ENCODE measurements around the gene DACT3. TPM values are rescaled to one million over a fixed set of nuclear protein-coding genes. Genes with fewer than 3 reads are reported as not detected.

Gene DACT3
- total RNA-seq, 1 donor from 2014 or later: 7.3 TPM

DNA sequence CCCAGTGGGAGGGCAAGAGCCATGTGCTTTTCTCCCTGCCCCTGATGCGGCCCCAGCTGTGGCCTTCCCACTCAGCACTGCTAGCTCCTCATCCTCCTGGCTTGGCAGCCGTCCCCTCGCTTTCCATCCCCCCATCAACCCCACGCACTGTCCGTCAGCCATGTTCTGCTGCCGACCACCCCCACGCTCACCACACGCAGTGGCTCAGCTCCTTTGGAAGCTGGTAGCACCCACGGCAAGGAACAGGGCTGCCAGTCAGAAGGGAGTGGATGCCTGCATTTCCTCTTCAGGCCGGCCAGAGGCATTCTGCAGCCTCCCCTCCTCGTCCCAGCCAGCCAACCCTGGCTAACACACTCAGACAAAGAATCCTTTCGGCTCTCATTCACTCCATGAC, 53.5 kb downstream of the DACT3 start:
- H3K4me1 ChIP-seq (ENCODE audit: control insufficient read depth in 3 of 3, insufficient read depth in 3 of 3, low read length in 3 of 3): peaks cover 21 to 38% (median 35%) of the 10 kb centered on the region in 3 donors
- H3K9ac ChIP-seq (ENCODE audit: low read depth in 1 of 3, low read length in 3 of 3): peak overlapping the region in 1 of 3 donors; percentile 16
- H3K36me3 ChIP-seq (ENCODE audit: control insufficient read depth in 3 of 3, insufficient read depth in 3 of 3, low read length in 3 of 3): peaks cover 47 to 51% (median 49%) of the 10 kb centered on the region in 3 donors
- H3K9me3 ChIP-seq (ENCODE audit: control insufficient read depth in 3 of 3, low read length in 3 of 3): no peaks in the 10 kb centered on the region
- H3K27me3 ChIP-seq (ENCODE audit: control insufficient read depth in 3 of 3, insufficient read depth in 3 of 3, low read length in 3 of 3): no peaks in the 10 kb centered on the region
- no peak overlapping the region for H3K4me3 ChIP-seq (ENCODE audit: low read length in 3 of 3)
- no peak overlapping the region for H3K27ac ChIP-seq (ENCODE audit: low read depth, low read length)

DNA sequence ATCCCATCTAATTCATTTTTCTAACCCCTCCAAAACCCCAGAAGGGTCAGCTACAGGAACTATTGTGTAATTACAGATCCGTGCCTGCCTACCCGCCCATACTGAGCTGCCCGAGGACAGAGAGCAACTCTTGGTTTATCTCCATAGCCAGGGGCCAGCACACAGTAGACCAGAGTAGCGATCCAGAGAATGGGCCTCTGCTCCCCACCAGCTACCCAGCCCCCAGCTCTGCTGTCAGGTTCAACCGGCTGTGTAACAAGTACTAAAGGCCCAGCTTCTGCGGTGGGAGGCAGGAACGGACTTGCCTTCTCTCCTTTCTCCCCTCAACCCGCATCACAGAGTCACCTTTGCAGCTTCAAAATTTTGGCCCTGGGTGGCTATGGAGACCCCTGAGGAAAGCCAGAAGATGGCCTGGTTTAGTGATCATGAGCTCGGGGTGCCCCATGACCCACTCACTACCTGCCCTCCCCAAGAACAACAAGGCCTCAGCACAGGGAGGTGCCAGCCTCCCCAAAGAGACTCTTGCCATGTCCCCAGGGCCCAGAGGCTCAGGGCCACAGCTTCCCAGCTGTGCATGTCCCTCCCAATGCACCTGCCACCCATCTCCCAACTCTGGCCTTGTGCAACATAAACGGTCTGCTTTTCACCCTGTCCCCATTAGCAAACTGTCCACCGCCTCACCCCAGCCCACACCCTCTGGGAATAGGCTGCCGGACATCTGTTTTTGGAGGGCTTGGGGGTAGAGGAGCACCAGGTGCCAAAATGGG, 54.1 kb downstream of the DACT3 start:
- Histone ChIP-seq H3K27me3 (ENCODE audit: control insufficient read depth in 3 of 3, insufficient read depth in 3 of 3, low read length in 3 of 3) (no peaks in the 10 kb centered on the region), H3K4me1 (ENCODE audit: control insufficient read depth in 3 of 3, insufficient read depth in 3 of 3, low read length in 3 of 3) (peaks cover 24 to 41% (median 40%) of the 10 kb centered on the region in 3 donors), H3K36me3 (ENCODE audit: control insufficient read depth in 3 of 3, insufficient read depth in 3 of 3, low read length in 3 of 3) (peaks cover 47 to 51% (median 49%) of the 10 kb centered on the region in 3 donors), H3K27ac (ENCODE audit: low read depth, low read length) (no peak overlapping the region), H3K4me3 (ENCODE audit: low read length in 3 of 3) (no peak overlapping the region), H3K9me3 (ENCODE audit: control insufficient read depth in 3 of 3, low read length in 3 of 3) (no peaks in the 10 kb centered on the region), H3K9ac (ENCODE audit: low read depth in 1 of 3, low read length in 3 of 3) (peak overlapping the region in 1 of 3 donors; percentile 16)

DNA sequence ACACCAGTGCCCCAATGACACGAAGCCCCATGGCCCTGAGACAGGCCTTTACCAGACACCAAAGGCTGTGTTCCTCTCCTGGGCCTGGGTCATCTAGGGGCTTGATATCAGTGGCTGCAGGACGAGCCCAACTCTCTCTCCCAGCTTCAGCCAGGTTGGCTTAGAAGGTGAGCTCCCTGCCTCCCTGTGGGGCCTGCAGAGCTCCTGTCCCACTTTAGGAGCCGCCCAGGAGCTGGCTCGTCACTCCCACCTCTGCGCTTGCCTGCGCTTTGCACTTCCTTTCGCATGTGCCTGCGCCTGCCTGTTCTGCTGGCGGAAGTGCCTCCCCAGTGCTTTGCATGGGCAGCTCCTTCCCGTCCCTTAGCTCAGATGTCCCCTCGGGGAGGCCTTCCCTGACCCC, 55.0 kb downstream of the DACT3 start:
- H3K27ac ChIP-seq (ENCODE audit: low read depth, low read length): no peak overlapping the region

DNA sequence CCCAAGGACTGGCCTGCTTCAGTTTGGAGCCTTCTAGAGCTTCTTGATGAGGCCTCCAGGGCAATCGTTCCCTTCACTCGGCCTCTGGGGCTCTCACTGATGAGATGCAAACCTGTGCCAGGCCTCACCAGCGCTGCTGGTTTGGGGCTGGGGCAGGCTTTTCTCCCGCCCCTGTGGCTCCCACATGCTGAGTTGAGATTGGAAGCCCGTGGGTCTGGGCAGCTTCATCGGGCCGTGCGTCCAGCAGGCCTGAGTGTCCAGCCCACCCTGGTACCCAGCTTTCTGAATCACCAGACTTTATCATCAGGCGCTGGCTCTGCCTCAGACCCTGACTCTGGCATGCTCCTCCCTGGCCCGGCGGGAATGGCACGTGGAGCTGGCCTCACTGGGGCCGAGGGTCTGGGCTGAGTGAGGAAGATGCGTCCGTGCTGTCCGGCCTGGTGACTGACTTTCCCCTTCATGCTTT, 55.6 kb downstream of the DACT3 start:
- Histone ChIP-seq H3K9ac (ENCODE audit: low read depth in 1 of 3, low read length in 3 of 3) (peak overlapping the region in 1 of 3 donors; percentile 64), H3K4me1 (ENCODE audit: control insufficient read depth in 3 of 3, insufficient read depth in 3 of 3, low read length in 3 of 3) (peaks cover 24 to 44% (median 40%) of the 10 kb centered on the region in 3 donors), H3K9me3 (ENCODE audit: control insufficient read depth in 3 of 3, low read length in 3 of 3) (no peaks in the 10 kb centered on the region), H3K4me3 (ENCODE audit: low read length in 3 of 3) (no peak overlapping the region), H3K27ac (ENCODE audit: low read depth, low read length) (no peak overlapping the region), H3K27me3 (ENCODE audit: control insufficient read depth in 3 of 3, insufficient read depth in 3 of 3, low read length in 3 of 3) (no peaks in the 10 kb centered on the region), H3K36me3 (ENCODE audit: control insufficient read depth in 3 of 3, insufficient read depth in 3 of 3, low read length in 3 of 3) (peaks cover 44 to 48% (median 47%) of the 10 kb centered on the region in 3 donors)

More for the DNA sequence above, 55.0 kb downstream of the DACT3 start:
- H3K9ac ChIP-seq (ENCODE audit: low read depth in 1 of 3, low read length in 3 of 3): peak overlapping the region in 1 of 3 donors; percentile 64
- H3K4me1 ChIP-seq (ENCODE audit: control insufficient read depth in 3 of 3, insufficient read depth in 3 of 3, low read length in 3 of 3): peaks cover 24 to 41% (median 40%) of the 10 kb centered on the region in 3 donors
- no peaks in the 10 kb centered on the region for H3K27me3 ChIP-seq (ENCODE audit: control insufficient read depth in 3 of 3, insufficient read depth in 3 of 3, low read length in 3 of 3)
- no peak overlapping the region for H3K4me3 ChIP-seq (ENCODE audit: low read length in 3 of 3)
- no peaks in the 10 kb centered on the region for H3K9me3 ChIP-seq (ENCODE audit: control insufficient read depth in 3 of 3, low read length in 3 of 3)
- peaks cover 47 to 51% (median 49%) of the 10 kb centered on the region in 3 donors for H3K36me3 ChIP-seq (ENCODE audit: control insufficient read depth in 3 of 3, insufficient read depth in 3 of 3, low read length in 3 of 3)

DNA sequence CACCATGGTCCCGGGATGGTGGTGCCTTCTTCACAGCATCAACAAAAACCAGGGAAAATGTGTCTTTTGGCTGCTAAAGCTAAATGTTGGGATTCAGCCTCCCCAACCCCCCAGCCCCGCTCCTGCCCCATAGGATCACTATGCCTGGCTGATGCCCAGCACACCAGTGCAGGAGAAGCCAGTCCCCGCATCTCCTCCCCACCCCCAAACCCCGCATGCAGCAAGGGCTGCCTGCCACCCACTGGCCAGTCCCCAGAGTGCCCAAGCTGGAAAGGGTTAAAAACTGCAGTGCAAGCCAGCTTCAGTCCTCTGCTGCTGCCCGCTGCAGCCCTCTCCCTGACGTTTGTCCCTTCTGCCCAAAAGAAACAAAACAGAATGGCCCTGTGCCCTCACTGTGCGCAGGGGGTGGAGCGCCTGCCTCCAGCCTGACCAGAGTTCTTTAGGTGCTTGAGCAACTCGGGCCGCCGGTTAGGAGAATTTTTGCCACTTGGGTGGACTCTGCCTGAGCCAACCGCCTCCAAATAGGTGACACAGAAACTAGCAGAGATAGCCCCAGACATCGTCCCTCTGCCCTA, 56.1 kb downstream of the DACT3 start:
- H3K4me1 ChIP-seq (ENCODE audit: control insufficient read depth in 3 of 3, insufficient read depth in 3 of 3, low read length in 3 of 3): peaks cover 30 to 49% (median 43%) of the 10 kb centered on the region in 3 donors
- H3K9me3 ChIP-seq (ENCODE audit: control insufficient read depth in 3 of 3, low read length in 3 of 3): no peaks in the 10 kb centered on the region
- H3K36me3 ChIP-seq (ENCODE audit: control insufficient read depth in 3 of 3, insufficient read depth in 3 of 3, low read length in 3 of 3): peaks cover 43 to 45% (median 44%) of the 10 kb centered on the region in 3 donors
- H3K27ac ChIP-seq (ENCODE audit: low read depth, low read length): no peak overlapping the region
- no peak overlapping the region for H3K4me3 ChIP-seq (ENCODE audit: low read length in 3 of 3)
- H3K27me3 ChIP-seq (ENCODE audit: control insufficient read depth in 3 of 3, insufficient read depth in 3 of 3, low read length in 3 of 3): no peaks in the 10 kb centered on the region
- peak overlapping the region in 2 of 3 donors; percentile 45 to 64 for H3K9ac ChIP-seq (ENCODE audit: low read depth in 1 of 3, low read length in 3 of 3)

DNA sequence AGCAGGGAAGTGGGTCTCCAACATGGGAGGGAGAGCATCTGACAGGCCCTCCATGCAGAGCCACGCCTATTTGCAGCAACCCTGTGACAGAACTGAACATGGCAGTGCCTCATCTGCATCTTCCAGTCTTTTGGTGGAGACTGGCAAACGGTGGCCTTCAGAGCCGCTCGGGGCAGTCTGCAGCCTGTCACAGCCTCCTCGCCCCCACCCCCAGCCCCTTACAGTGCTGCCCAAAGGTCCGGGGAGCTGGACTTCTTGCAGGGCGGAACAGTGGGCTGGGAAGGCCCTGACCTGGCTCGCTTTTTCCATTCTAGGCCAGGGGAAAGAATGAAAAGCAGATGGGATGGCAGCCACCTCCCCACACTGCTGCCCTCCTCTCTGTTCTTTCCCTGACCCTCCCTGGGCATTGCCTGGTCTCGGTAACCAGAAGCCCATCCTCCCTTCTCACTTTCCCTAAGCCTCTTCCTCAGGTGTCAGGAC, 57.2 kb downstream of the DACT3 start:
- peak overlapping the region in 2 of 3 donors; percentile 35 to 90 for H3K4me3 ChIP-seq (ENCODE audit: low read length in 3 of 3)

DNA sequence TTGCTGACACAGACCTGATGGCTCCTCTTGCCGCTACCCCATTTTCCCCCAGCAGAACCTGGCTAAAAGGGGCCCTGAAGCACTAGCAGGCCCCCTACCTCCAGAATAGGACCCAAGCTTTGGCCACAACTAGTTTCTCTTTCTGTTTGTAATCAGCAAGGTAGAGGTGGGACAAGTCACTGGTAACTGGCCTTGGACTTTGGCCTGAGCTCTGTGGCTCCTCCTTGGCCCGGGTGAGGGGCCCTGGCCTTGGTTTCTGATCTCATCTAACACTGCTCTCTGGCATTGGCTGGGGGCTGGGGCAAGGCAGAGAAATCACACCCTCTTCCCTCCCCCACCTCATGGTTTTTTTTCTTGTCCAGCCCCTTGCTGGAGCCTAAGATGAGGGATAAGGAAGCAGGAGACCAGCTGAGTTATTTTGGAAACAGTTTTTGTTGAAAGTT, 57.8 kb downstream of the DACT3 start:
- Histone ChIP-seq H3K9me3 (ENCODE audit: control insufficient read depth in 3 of 3, low read length in 3 of 3) (peaks cover 0 to 4% (median 1%) of the 10 kb centered on the region in 3 donors), H3K4me3 (ENCODE audit: low read length in 3 of 3) (peak overlapping the region; percentile 87 to 94 (median 90)), H3K27me3 (ENCODE audit: control insufficient read depth in 3 of 3, insufficient read depth in 3 of 3, low read length in 3 of 3) (no peaks in the 10 kb centered on the region), H3K4me1 (ENCODE audit: control insufficient read depth in 3 of 3, insufficient read depth in 3 of 3, low read length in 3 of 3) (peaks cover 30 to 49% (median 43%) of the 10 kb centered on the region in 3 donors), H3K36me3 (ENCODE audit: control insufficient read depth in 3 of 3, insufficient read depth in 3 of 3, low read length in 3 of 3) (peaks cover 27 to 28% (median 28%) of the 10 kb centered on the region in 3 donors), H3K9ac (ENCODE audit: low read depth in 1 of 3, low read length in 3 of 3) (peak overlapping the region; percentile 86 to 99 (median 98)), H3K27ac (ENCODE audit: low read depth, low read length) (peak overlapping the region; percentile 98)

More for the DNA sequence above, 57.2 kb downstream of the DACT3 start:
- no peaks in the 10 kb centered on the region for H3K27me3 ChIP-seq (ENCODE audit: control insufficient read depth in 3 of 3, insufficient read depth in 3 of 3, low read length in 3 of 3)
- H3K4me1 ChIP-seq (ENCODE audit: control insufficient read depth in 3 of 3, insufficient read depth in 3 of 3, low read length in 3 of 3): peaks cover 30 to 49% (median 43%) of the 10 kb centered on the region in 3 donors
- H3K9ac ChIP-seq (ENCODE audit: low read depth in 1 of 3, low read length in 3 of 3): peak overlapping the region; percentile 86 to 99 (median 98)
- H3K9me3 ChIP-seq (ENCODE audit: control insufficient read depth in 3 of 3, low read length in 3 of 3): peaks cover 0 to 2% (median under 1%) of the 10 kb centered on the region in 3 donors
- peak overlapping the region; percentile 98 for H3K27ac ChIP-seq (ENCODE audit: low read depth, low read length)
- peaks cover 33 to 34% (median 34%) of the 10 kb centered on the region in 3 donors for H3K36me3 ChIP-seq (ENCODE audit: control insufficient read depth in 3 of 3, insufficient read depth in 3 of 3, low read length in 3 of 3)

DNA sequence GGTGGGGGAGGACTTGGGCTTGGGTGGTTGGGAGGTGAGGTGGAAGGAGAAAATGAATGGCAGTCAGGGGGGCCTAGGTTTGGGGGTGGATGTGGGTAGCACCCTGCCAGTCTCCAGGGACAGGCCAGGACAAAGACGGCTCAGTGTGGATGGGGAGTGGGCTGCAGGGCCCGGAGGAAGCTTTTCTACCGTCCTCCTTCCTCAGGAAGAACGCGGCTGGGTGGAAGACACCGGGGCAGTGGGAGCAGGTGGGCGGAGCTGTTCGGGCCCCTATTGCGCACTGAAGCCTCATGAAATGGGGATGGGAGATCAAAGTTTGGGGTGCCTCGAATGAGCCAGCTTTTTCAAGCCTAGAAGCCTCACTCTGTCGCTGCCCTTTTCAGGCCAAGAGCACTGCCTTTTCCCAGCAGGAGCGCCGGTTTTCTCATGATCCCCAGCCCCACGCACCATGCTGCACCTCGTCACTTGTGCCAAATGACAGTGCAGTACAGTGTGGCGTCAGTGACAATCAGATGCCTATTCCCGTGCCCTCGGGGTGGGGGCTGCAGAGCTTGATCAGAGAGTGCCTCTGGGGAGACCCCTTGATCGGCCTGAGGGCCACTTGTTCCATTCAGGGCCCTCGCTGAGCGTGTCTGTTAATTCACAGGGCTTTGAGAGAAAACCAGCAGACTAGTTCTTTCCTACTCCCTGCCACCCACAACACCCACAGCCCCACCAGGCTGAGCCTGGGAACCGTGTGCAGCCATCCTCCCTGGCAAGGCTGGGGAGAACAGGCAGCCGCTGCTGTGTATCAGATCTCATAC, 58.4 kb downstream of the DACT3 start:
- Histone ChIP-seq H3K9me3 (ENCODE audit: control insufficient read depth in 3 of 3, low read length in 3 of 3) (peaks cover 0 to 4% (median 1%) of the 10 kb centered on the region in 3 donors), H3K4me1 (ENCODE audit: control insufficient read depth in 3 of 3, insufficient read depth in 3 of 3, low read length in 3 of 3) (peaks cover 30 to 49% (median 43%) of the 10 kb centered on the region in 3 donors), H3K9ac (ENCODE audit: low read depth in 1 of 3, low read length in 3 of 3) (peak overlapping the region; percentile 86 to 99 (median 98)), H3K36me3 (ENCODE audit: control insufficient read depth in 3 of 3, insufficient read depth in 3 of 3, low read length in 3 of 3) (peaks cover 21 to 22% (median 22%) of the 10 kb centered on the region in 3 donors), H3K27ac (ENCODE audit: low read depth, low read length) (peak overlapping the region; percentile 98), H3K4me3 (ENCODE audit: low read length in 3 of 3) (peak overlapping the region; percentile 87 to 94 (median 90)), H3K27me3 (ENCODE audit: control insufficient read depth in 3 of 3, insufficient read depth in 3 of 3, low read length in 3 of 3) (no peaks in the 10 kb centered on the region)

Measured in skeletal muscle tissue (tissue), 4 donors.